ENCODE data around the gene CLPTM1. TPM values are rescaled to one million over a fixed set of nuclear protein-coding genes. Genes with fewer than 3 reads are reported as not detected.

Gene CLPTM1
- total RNA-seq, 4 donors from 2014 or later: 30.6 to 99.5 (median 64.2) TPM

DNA sequence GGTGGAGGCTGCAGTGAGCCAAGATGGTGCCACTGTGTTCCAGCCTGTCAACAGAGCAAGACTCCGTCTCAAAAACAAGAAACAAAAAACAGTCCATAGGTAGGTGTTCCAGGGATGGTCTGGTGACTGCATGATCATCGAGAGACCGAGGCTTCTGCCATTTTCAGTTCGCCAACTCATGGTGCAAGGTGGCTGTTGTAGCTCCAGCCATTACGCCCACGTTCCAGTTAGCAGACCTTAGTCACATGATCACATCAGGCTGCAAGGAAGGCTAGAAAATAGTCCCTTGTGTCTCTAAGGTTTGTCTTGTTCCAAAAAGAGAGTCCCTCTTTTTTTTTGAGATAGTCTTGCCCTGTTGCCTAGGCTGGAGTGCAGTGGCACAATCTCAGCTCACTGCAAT, 80.6 kb downstream of the CLPTM1 start:
- DNase-seq: no peak
- Histone ChIP-seq H3K27ac (no peak overlapping the region), H3K4me3 (no peak overlapping the region), H3K9me3 (no peaks in the 10 kb centered on the region), H3K27me3 (no peaks in the 10 kb centered on the region), H3K36me3 (no peaks in the 10 kb centered on the region), H3K4me1 (peaks cover 6 to 12% of the 10 kb centered on the region in 2 donors)
- TF ChIP-seq POLR2A (IDR thresholded peaks at IDR 0.05): no peak
- TF ChIP-seq, protein P1, sequence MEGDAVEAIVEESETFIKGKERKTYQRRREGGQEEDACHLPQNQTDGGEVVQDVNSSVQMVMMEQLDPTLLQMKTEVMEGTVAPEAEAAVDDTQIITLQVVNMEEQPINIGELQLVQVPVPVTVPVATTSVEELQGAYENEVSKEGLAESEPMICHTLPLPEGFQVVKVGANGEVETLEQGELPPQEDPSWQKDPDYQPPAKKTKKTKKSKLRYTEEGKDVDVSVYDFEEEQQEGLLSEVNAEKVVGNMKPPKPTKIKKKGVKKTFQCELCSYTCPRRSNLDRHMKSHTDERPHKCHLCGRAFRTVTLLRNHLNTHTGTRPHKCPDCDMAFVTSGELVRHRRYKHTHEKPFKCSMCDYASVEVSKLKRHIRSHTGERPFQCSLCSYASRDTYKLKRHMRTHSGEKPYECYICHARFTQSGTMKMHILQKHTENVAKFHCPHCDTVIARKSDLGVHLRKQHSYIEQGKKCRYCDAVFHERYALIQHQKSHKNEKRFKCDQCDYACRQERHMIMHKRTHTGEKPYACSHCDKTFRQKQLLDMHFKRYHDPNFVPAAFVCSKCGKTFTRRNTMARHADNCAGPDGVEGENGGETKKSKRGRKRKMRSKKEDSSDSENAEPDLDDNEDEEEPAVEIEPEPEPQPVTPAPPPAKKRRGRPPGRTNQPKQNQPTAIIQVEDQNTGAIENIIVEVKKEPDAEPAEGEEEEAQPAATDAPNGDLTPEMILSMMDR (IDR thresholded peaks at IDR 0.05): no peak
- intact Hi-C loops (cut with DNase I; ENCODE audit: low total_unique reads): no loop called here

DNA sequence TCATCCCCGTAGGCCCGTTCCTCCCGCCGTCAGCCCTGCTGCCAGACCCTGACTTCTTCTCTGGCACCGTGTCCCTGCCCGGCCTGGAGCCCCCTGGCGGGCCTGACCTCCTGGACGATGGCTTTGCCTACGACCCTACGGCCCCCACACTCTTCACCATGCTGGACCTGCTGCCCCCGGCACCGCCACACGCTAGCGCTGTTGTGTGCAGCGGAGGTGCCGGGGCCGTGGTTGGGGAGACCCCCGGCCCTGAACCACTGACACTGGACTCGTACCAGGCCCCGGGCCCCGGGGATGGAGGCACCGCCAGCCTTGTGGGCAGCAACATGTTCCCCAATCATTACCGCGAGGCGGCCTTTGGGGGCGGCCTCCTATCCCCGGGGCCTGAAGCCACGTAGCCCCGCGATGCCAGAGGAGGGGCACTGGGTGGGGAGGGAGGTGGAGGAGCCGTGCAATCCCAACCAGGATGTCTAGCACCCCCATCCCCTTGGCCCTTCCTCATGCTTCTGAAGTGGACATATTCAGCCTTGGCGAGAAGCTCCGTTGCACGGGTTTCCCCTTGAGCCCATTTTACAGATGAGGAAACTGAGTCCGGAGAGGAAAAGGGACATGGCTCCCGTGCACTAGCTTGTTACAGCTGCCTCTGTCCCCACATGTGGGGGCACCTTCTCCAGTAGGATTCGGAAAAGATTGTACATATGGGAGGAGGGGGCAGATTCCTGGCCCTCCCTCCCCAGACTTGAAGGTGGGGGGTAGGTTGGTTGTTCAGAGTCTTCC, 82.4 kb downstream of the CLPTM1 start:
- Histone ChIP-seq H3K27me3 (no peaks in the 10 kb centered on the region), H3K4me3 (no peak overlapping the region), H3K9me3 (no peaks in the 10 kb centered on the region), H3K4me1 (peaks cover 6 to 19% of the 10 kb centered on the region in 2 donors), H3K27ac (no peak overlapping the region), H3K36me3 (no peaks in the 10 kb centered on the region)
- intact Hi-C loops (cut with DNase I; ENCODE audit: low total_unique reads): loop anchor here (2.0 kb wide), 1 partner anchor 41 kb away; the partner anchor contains the start of gene GEMIN7
- TF ChIP-seq, protein P1 (IDR thresholded peaks at IDR 0.05): no peak
- no peak for TF ChIP-seq POLR2A (IDR thresholded peaks at IDR 0.05)
- no peak for DNase-seq

DNA sequence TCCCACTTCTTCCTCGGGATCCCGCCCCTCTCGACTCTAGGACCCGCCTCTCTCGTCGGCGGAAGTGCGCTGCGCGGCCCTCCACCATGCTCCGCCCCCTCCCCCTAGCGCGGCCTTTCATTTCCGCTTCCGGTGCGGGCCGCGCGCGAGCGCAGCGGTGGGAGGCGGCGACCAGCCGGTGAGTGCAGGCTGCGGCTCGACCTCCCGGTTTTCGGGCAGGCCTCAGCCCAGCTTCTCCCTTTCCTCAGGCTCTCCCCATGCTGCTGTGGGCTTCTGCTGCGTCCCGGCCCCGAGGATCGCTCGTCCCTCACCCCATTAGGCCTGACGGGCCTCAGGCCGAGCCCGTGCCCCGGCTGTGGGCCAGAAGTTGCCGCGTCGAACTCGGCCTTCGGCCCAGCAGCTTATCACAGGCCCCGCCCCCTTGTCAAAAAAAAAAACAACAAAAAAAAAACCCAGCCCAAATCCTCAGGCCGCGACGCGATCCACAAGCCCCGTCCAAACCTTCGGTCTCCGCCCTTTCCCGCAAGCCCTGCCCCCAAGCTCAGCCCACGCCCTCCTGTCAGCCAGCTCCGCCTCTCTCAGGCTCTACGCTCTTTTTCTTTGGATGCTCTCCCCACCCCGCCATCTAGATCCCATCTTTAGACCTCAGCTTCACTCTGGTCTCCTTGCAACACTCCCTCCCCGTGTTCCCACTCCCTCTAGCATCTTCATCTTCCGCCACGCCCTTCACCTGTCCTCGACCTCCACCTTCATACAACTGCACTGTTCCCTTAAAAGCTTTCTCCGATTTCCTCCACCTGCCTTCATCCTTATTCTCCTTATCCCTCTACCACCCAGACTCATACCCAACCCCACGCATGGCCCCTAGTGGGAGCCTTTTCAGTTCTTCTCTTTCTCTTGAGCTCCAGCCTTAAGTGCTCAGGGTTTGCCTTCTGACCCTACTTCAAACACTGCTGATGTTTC, 84.0 kb downstream of the CLPTM1 start, which contains the start of gene CLASRP:
CLASRP (plus strand) TSS at position 115 of the 963 bp plus-strand sequence. CDS start 1,168 bp downstream, outside the sequence.
- peak; percentile 90 to 91 for DNase-seq
- intact Hi-C loops (cut with DNase I; ENCODE audit: low total_unique reads): loop anchor here (2.0 kb wide), 1 partner anchor 40 kb away; the partner anchor contains the start of gene GEMIN7
- Histone ChIP-seq H3K27me3 (no peaks in the 10 kb centered on the region), H3K4me3 (peak within 1 kb of the TSS; percentile 77 to 98), H3K36me3 (no peaks in the 10 kb centered on the region), H3K4me1 (peaks cover 6 to 19% of the 10 kb centered on the region in 2 donors), H3K27ac (peak within 1 kb of the TSS; percentile 87 to 89), H3K9me3 (no peaks in the 10 kb centered on the region)
- TF ChIP-seq POLR2A (IDR thresholded peaks at IDR 0.05): peak; percentile 81 to 95
- TF ChIP-seq, protein P1 (IDR thresholded peaks at IDR 0.05): peak in 2 of 4 experiments; percentile 14 to 23

DNA sequence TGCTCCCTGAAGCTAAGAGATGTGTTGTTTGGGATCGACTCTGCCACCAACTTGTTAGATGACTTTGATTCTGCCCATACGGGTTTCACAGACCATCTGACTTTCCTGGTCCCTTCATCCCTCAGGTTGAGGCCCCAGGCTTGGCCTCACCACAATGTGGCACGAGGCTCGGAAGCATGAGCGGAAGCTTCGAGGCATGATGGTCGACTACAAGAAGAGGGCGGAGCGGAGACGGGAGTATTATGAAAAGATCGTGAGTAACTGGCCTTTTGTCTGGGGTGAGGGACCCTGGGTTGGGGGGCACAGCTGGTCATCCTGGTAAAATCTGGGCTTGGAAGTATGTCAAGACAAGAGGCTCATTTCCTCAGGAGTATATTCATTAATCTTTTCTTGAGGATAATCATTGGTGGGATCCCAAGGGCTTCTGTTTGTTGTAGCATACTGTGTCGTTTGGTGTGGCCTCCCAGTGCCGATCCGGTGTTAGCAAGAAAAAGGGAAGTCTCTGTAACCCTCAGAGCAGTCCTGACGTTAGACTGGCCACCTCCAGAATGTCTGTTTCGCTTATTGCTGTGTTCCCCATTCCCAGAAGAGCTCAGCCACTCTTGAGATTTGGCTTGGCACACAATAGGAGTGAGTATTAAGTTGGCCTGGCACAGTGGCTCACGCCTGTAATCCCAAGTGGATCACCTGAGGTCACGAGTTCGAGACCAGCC, 85.0 kb downstream of the CLPTM1 start:
- H3K9me3 ChIP-seq: no peaks in the 10 kb centered on the region
- H3K4me3 ChIP-seq: peak overlapping the region in 1 of 2 donors; percentile 77
- intact Hi-C loops (cut with DNase I; ENCODE audit: low total_unique reads): no loop called here
- no peaks in the 10 kb centered on the region for H3K36me3 ChIP-seq
- DNase-seq: no peak
- TF ChIP-seq POLR2A (IDR thresholded peaks at IDR 0.05): no peak
- TF ChIP-seq, protein P1 (IDR thresholded peaks at IDR 0.05): no peak
- H3K4me1 ChIP-seq: peaks cover 6 to 19% of the 10 kb centered on the region in 2 donors
- no peak overlapping the region for H3K27ac ChIP-seq
- no peaks in the 10 kb centered on the region for H3K27me3 ChIP-seq
